ENCODE results near the gene EIF2D.

The EIF2D gene

GRCh38 chr1:206651014-206651413, 38.7 kb upstream of the EIF2D start:
- Histone ChIP-seq H3K27ac (replicated peaks) (no peak overlapping the region), H3K27me3 (ENCODE audit: insufficient read depth, poor library complexity, severe bottlenecking) (no peaks in the 10 kb centered on the region), H3K4me3 (replicated peaks; ENCODE audit: insufficient read depth, low read length) (no peak overlapping the region)
- no peak for DNase-seq (ENCODE audit: low read depth in 1 of 2, low spot score in 1 of 2)
- TF ChIP-seq GABPA (IDR thresholded peaks at IDR 0.05; ENCODE audit: low read depth), result no peak
- TF ChIP-seq SPI1 (IDR thresholded peaks at IDR 0.05; ENCODE audit: borderline replicate concordance, low read depth), result no peak
- TF ChIP-seq POLR2AphosphoS5 (IDR thresholded peaks at IDR 0.05; ENCODE audit: low read depth), result no peak
- TF ChIP-seq, protein P1, sequence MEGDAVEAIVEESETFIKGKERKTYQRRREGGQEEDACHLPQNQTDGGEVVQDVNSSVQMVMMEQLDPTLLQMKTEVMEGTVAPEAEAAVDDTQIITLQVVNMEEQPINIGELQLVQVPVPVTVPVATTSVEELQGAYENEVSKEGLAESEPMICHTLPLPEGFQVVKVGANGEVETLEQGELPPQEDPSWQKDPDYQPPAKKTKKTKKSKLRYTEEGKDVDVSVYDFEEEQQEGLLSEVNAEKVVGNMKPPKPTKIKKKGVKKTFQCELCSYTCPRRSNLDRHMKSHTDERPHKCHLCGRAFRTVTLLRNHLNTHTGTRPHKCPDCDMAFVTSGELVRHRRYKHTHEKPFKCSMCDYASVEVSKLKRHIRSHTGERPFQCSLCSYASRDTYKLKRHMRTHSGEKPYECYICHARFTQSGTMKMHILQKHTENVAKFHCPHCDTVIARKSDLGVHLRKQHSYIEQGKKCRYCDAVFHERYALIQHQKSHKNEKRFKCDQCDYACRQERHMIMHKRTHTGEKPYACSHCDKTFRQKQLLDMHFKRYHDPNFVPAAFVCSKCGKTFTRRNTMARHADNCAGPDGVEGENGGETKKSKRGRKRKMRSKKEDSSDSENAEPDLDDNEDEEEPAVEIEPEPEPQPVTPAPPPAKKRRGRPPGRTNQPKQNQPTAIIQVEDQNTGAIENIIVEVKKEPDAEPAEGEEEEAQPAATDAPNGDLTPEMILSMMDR (IDR thresholded peaks at IDR 0.05; ENCODE audit: insufficient read depth, low read length), result no peak
- TF ChIP-seq REST (IDR thresholded peaks at IDR 0.05; ENCODE audit: insufficient replicate concordance, low read depth), result no peak

- no peak for DNase-seq (ENCODE audit: low read depth in 1 of 2, low spot score in 1 of 2)
- no peak for TF ChIP-seq GABPA (IDR thresholded peaks at IDR 0.05; ENCODE audit: low read depth)
- TF ChIP-seq POLR2AphosphoS5 (IDR thresholded peaks at IDR 0.05; ENCODE audit: low read depth), result no peak
- no peak for TF ChIP-seq REST (IDR thresholded peaks at IDR 0.05; ENCODE audit: insufficient replicate concordance, low read depth)
- TF ChIP-seq, protein P1 (IDR thresholded peaks at IDR 0.05; ENCODE audit: insufficient read depth, low read length), result no peak
- no peak for TF ChIP-seq SPI1 (IDR thresholded peaks at IDR 0.05; ENCODE audit: borderline replicate concordance, low read depth)
- no peaks in the 10 kb centered on the region for H3K27me3 ChIP-seq (ENCODE audit: insufficient read depth, poor library complexity, severe bottlenecking)
- no peak overlapping the region for H3K27ac ChIP-seq (replicated peaks)
- no peak overlapping the region for H3K4me3 ChIP-seq (replicated peaks; ENCODE audit: insufficient read depth, low read length)
Observed at GRCh38 chr1:206649261-206649921, 37.1 kb upstream of the EIF2D start.

GRCh38 chr1:206647224-206647623, 35.0 kb upstream of the EIF2D start:
- TF ChIP-seq GABPA (IDR thresholded peaks at IDR 0.05; ENCODE audit: low read depth), result no peak
- TF ChIP-seq REST (IDR thresholded peaks at IDR 0.05; ENCODE audit: insufficient replicate concordance, low read depth), result no peak
- no peak for TF ChIP-seq POLR2AphosphoS5 (IDR thresholded peaks at IDR 0.05; ENCODE audit: low read depth)
- TF ChIP-seq, protein P1 (IDR thresholded peaks at IDR 0.05; ENCODE audit: insufficient read depth, low read length), result no peak
- no peak for TF ChIP-seq SPI1 (IDR thresholded peaks at IDR 0.05; ENCODE audit: borderline replicate concordance, low read depth)
- H3K27me3 ChIP-seq (ENCODE audit: insufficient read depth, poor library complexity, severe bottlenecking), result no peaks in the 10 kb centered on the region
- no peak for DNase-seq (ENCODE audit: low read depth in 1 of 2, low spot score in 1 of 2)
- H3K27ac ChIP-seq (replicated peaks), result no peak overlapping the region
- no peak overlapping the region for H3K4me3 ChIP-seq (replicated peaks; ENCODE audit: insufficient read depth, low read length)
